DMS153 treated with DMSO at 0.1 percent for 48 hours (cell line): ENCODE results near the gene SPATA2.
A peak's percentile ranks its signal among the peaks of the same experiment; 100 is the strongest.
"Not testable (repeated sequence)": the region's sequence is repeated elsewhere in the genome, so short reads cannot be mapped to it uniquely, and the experiment has no call there.

ENCODE experiments used
- DNase-seq: peaks from one replicate; lab custom pipeline; 2025; ENCODE audit not compliant: unreplicated experiment; lab: John Stamatoyannopoulos, UW

The SPATA2 gene, protein sequence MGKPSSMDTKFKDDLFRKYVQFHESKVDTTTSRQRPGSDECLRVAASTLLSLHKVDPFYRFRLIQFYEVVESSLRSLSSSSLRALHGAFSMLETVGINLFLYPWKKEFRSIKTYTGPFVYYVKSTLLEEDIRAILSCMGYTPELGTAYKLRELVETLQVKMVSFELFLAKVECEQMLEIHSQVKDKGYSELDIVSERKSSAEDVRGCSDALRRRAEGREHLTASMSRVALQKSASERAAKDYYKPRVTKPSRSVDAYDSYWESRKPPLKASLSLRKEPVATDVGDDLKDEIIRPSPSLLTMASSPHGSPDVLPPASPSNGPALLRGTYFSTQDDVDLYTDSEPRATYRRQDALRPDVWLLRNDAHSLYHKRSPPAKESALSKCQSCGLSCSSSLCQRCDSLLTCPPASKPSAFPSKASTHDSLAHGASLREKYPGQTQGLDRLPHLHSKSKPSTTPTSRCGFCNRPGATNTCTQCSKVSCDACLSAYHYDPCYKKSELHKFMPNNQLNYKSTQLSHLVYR

DNA sequence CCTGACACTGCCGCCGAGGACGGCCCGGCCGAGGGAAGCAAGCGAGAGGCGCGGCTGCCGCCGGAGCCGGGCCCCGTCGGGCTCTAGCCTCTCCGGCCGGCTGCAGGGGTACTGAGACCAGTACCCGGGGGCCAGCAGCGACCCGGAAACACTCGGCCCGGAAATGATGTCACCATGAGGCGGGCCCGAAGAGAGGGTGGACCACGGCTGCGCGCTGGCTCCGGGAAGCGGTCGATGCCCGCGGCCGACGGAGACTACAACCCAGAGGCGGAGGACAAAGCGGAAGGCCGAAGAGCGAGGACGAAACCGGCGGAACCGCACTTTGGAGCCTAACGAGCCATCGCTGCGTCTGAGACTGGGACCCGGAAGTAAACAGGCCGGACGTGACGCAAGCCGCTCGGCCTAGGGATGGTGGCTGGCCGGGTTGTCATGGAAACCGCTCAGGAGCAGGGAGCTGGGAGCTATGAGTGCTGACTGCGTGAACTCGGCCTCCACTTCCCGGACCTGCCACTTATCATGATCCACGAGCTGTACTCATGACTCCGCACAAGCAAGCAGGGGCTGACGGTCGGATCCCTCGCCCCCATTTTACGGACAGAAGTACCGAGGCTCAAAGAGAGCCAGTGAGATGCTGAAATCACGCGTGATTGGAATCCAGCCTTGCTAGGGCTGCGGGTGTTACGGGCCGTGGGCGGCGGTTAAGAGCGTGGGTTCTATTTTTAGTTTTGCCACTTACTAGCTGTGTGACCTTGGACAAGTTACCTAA, at the start of gene SPATA2:
SPATA2 (minus strand) TSS at position 150 of the 766 bp plus-strand sequence. CDS start 7,039 bp downstream, outside the sequence.
- DNase-seq: peak; percentile 82

DNA sequence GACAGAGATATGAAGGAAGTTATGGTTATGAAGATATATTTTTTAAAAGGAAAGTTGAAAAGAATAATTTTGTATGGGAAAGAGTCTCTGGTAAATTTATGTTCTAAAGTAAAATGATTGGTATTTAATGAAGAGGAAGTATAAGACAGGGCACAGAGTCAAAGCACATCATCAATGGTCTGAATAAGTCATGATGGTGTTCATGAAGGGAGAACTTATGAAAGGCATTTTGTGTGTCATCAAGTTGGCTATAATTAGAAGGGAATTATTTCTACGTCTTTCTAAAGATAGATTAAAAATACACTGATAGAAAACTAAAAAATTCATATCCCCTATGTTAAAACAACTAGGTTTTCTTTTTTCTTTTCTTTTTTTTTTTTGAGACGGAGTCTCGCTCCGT, 46.1 kb upstream of the SPATA2 start:
- DNase-seq: no peak

DNA sequence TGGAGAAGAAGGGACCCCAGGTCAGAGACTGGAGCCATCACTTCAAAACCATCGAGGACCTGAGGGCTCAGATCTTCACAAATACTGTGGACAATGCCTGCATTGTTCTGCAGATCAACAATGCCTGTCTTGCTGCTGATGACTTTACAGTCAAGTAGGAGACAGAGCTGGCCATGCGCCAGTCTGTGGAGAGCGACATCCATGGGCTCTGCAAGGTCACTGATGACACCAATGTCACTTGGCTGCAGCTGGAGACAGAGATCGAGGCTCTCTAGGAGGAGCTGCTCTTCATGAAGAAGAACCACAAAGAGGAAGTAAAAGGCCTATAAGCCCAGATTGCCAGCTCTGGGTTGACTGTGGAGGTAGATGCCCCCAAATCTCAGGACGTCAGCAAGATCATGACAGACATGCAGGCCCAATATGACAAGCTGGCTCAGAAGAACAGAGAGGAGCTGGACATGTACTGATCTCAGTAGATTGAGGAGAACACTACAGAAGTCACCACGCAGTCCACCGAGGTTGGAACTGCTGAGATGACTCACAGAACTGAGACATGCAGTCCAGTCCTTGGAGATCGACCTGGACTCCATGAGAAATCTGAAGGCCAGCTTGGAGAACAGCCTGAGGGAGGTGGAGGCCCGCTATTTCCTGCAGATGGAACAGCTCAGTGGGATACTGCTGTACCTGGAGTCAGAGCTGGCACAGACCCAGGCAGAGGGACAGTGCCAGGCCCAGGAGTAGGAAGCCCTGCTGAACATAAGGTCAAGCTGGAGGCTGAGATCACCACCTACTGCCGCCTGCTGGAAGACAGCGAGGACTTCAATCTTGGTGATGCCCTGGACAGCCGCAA, 42.0 kb upstream of the SPATA2 start:
- DNase-seq: not testable (repeated sequence)

DNA sequence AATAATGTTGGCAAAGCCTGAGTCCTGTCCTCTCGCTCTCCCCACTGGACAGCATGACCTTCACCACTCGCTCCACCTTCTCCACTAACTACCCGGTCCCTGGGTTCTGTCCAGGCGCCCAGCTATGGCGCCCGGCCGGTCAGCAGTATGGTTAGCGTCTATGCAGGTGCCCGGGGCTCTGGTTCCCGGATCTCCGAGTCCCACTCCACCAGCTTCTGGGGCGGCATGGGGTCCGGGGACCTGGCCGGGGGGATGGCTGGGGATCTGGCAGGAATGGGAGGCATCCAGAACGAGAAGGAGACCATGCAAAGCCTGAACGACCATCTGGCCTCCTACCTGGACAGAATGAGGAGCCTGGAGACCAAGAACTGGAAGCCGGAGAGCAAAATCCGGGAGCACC, 41.4 kb upstream of the SPATA2 start:
- no peak for DNase-seq

DNA sequence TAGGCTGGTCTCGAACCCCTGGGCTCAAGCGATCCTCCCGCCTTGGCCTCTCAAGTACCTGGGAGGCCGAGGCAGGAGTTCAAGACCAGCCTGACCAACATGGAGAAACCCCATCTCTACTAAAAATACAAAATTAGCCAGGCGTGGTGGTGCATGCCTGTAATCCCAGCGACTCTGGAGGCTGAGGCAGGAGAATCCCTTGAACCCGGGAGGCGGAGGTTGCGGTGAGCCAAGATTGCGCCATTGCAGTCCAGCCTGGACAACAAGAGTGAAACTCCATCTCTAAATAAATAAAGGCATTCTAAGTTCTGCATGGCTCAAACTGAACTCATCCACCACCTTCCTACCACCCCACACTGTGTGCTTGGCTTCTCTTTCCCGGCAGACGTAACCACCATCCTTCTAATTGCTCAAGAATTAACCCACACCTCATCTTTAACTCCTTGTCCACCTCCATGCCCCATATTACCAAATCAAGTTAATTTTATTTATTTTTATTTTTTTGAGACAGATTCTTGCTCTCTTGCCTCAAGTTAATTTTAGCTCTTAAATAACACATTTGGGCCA, 40.6 kb upstream of the SPATA2 start:
- not testable (repeated sequence) for DNase-seq

DNA sequence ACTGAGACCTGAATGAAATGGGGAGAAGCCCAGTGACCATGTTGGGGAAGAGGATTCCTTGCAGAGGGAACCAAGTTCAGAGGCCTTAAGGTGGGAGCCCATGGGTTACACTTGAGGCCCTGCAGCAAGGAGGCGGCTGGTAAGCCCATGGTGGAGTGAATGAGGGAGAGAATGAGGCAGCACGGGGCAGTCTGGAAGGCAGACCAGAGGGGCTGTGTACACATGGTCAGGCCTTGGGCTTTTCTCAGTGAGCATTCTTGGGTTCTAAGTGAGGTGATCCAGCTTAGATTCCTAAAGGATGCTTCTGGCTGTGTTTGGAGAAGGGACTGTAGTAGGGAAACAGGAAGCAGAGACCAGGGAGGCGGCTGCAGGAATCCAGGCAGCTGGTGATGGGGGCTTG, 39.8 kb upstream of the SPATA2 start:
- DNase-seq: no peak

DNA sequence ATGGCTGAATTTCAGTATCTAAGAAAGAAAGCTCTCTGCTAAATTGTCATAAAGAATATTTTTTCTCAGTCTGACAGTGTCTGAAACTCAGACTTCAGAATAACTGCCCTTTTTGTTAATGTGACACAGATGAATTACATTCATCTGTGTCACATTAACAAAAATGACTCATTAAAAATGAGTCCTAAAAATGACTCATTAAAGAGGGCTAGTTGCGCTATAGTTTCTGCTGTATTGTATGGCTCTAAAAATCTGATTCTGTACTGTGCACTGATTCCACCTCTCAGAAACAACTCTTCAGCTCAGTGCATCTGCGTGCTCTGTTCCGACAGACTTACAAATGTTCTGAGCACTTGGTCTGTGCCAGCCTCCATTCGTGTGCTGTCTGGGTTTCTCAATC, 35.8 kb upstream of the SPATA2 start:
- no peak for DNase-seq

DNA sequence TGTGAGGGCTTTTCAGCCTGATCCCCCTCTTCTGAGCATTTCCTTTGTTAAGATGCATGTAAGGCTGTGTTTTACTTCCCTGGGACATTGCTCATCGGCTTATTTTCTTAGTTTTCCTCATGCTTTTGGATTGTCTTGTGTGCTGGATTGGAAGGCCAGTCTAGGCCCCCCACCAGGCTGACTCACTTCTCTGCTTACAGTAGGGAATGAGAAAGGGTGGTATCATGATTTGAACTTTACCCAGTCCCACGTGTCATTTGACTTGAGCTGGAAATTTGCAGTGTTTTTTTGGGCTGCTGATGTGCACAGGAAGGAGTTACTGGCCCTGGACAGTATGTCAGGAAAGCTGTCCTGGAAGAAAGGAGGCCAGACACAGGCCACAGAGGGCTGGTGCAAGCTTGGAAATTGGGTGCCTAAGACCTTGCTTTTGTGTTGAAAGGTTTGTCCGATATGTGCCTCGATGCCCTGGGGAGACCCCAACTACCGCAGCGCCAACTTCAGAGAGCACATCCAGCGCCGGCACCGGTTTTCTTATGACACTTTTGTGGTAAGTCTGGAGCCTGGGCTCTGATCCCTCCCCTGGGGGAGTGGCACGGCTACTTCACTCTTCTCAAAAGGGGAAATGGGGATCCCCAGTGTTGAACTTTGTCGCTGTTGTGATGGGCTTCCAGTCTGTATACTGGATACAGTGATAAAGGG, 33.6 kb upstream of the SPATA2 start:
- no peak for DNase-seq

DNA sequence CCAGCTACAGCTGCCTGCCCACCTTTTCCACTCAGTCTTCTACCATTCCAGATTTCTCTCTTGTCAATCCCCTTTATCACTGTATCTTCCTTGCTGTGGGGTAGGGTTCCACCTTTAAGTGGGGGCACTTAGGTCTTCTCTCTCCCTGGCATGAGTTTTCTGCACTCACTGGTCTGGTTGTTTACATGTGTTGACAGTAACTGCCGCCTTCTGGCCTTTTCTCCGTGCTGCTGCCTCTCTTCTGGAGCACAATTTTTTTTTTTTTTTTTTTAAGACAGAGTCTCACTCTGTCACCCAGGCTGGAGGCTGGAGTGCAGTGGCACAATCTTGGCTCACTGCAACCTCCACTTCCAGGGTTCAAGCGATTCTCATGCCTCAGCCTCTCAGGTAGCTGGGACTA, 32.8 kb upstream of the SPATA2 start:
- no peak for DNase-seq

DNA sequence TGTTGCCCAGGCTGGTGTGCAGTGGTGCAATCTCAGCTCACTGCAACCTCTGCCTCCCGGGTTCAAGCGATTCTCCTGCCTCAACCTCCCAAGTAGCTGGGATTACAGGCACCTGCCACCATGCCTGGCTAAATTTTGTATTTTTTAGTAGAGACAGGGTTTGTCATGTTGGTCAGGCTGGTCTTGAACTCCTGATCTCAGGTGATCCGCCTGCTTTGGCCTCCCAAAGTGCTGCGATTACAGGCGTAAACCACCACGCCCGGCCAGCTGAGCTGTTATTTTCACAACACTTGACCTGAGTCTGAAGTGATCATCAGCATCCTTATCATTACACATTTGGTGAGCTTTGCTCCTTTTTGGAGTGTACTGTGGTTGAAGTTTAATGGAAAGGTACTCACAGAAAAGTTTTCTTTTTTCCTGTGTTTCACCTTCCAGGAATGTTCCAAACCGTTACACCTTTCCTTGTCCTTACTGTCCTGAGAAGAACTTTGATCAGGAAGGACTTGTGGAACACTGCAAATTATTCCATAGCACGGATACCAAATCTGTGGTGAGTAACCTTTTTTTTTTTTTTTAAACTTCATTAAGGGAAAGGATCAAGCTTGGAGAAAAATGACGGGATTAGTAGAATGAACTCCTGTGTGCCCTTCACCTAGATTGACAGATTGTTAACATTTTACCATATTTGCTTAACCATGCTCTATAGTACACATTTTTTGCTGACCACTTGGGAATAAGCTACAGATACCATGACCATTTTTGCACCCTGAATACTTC, 30.6 kb upstream of the SPATA2 start:
- DNase-seq: no peak

DNA sequence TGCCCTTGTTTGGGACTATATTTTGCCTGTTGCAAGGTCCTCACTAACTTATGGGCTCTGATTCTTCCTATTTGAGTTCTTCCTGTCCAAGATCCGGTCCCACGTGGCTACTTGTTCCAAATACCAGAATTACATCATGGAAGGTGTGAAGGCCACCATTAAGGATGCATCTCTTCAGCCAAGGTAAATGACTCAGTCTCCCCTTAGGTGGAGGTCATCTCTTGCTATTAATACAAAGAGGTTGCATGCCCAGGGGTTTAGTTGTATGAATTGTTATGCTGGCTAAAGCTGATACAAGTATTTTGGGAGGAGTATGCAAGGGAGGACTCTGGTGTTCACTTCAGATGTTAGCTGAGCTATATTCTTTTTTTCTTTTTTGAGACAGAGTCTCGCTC, 30.0 kb upstream of the SPATA2 start:
- DNase-seq: no peak

DNA sequence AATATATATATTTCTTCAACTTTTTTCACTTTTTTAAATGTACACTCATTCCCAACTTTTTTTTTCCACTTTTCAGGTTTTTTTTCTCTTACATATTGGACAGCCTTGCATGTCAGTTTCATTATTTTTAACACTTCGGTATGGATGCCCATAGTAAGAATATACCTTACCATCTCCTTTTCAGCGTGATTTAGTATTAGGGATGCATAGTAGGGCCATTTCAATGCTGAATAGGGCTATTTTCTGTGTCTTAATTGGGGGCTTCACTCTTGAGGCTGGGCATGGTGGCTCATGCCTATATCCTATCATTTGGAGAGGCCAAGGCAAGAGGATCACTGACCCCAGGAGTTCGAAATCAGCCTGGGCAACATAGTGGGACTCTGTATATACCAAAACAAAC, 27.6 kb upstream of the SPATA2 start:
- DNase-seq: no peak

DNA sequence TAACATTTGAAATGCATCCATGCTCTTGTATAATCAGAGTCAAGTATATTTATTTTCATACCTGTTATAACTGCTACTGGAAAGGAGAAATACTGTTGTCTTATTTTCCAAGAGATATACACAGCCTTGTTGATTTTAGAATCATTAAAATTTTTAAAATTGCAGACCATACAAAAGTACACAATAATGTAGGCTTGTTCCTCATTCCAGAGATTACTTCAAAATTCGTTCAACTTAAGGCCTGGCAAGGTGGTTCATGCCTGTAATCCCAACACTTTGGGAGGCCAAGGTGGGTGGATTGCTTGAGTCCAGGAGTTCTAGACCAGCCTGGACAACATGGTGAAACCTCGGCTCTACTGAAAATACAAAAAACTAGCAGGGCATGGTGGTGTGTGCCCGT, 27.0 kb upstream of the SPATA2 start:
- no peak for DNase-seq

DNA sequence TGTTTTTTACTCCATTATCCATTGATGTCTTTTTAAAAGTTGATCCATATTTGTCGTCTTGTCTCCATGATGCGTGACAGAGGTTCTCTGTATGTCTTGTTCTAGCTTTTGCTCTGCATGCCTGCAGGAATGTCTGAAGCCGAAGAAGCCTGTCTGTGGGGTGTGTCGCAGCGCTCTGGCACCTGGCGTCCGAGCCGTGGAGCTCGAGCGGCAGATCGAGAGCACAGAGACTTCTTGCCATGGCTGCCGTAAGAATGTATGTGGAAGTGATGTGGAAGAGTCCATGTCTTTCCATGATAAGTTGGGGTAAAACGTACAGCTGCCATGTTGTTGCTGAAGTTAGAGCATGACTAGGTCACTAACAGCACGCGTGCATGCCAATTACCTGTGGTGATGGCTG, 26.1 kb upstream of the SPATA2 start:
- no peak for DNase-seq

DNA sequence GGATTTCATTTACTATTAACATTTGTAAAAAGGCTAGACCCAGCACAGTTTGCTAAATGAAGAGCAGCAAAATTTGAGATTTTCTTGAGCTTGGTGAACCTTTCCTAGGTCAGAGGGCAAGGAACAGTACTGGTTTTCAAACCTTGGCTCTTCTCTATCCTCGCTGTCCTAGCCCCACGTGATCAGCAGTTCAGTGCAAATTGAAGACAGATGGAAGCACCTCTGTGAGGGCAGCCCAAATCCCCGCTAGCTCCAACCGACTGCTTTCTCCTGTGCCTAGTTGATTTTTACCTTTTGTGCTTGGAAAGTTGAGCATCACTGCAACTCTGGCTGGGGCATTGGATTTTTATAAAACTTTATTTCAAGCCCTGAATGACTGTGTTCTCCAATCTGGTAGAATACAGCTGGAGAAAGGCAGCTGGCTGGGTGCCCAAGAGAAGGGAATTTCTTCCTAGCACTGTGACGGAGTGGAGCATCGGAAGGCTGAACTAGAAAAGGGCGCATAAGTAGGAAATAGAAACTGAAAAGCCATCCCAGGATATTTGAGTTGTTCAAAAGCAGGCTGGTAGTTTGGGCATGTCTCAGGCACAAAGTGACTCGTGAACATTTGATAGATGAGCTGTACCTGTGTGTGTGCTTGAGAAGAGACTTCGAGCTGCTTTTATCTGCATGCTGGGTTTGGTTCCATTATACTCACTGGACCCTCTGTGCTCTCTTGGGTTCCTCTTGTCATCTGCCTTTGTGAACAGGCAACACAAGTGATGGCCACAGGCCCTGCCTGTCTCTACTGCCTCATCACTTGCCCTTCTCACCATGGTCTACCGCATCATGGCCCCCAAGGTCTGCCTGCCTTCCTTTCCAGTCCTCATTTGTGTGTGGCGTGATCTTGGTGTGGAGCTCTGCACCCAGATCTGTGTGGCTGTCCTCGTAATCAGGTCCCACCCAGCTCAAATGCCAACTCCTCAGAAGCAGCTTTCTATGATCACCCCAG, 23.1 kb upstream of the SPATA2 start:
- DNase-seq: no peak

DNA sequence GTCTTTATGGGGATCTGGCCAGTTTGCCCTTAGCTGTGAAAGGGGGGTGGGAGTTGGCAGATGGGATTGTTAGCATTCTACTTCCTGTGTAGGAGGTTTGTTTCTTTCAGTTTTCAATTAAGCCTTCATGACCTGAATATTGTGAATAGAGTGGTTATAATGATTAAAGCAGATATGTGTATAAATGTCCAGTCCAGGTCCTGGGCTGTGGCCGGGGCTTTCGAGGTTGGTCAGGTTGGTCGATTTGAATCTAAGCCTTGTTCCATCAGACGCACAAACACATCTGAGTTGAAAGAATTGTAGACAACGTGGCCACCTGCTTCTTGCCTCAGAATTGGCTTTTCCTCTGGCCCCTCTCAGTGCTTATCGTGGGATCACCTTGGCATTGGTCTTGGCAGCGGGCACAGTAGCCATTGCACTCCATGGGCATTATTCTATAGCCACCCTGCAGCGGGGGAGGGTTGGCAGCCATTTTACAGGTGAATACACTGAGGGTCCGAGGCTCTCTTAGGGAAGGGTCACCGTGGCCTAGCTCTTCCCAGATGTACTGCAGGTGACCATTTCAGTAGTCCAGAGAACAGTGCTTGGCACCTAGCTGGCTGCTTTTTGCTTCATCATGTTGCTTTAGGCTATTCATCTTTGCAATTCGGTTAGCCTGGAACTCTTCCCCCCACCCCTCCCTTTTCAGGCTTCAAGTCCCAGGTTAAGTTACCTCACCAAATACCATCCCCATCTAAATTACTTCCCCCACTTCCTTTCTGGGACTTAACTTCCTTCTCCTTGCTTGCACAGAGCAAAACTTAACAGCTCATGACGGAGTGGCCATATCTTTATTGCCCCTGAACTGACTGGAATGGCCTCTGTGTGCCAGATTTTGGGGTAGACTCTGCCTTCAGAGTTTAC, 21.9 kb upstream of the SPATA2 start:
- DNase-seq: no peak
